Measurements from ENCODE around the gene NCK1.
A peak's percentile ranks its signal among the peaks of the same experiment; 100 is the strongest.
"Not testable (repeated sequence)": the region's sequence is repeated elsewhere in the genome, so short reads cannot be mapped to it uniquely, and the experiment has no call there.

The NCK1 gene

GRCh38 chr3:136949146-136949545 is 87.1 kb downstream of the NCK1 start:
- no peak for DNase-seq

GRCh38 chr3:136949708-136950107 is 87.7 kb downstream of the NCK1 start:
- no peak for DNase-seq

GRCh38 chr3:136950623-136951022 is 88.6 kb downstream of the NCK1 start:
- peak; percentile 46 to 54 for DNase-seq

- DNase-seq: no peak
Measured at GRCh38 chr3:136952292-136952691, 90.3 kb downstream of the NCK1 start.

GRCh38 chr3:136954251-136954650 is 92.2 kb downstream of the NCK1 start:
- peak; percentile 33 to 54 for DNase-seq

GRCh38 chr3:136954980-136955780 is 93.2 kb downstream of the NCK1 start:
- DNase-seq: no peak

- no peak for DNase-seq
Measured at GRCh38 chr3:136955813-136956212, 93.8 kb downstream of the NCK1 start.

GRCh38 chr3:136956971-136957370 is 95.0 kb downstream of the NCK1 start:
- DNase-seq: no peak

GRCh38 chr3:136957751-136958288 is 95.8 kb downstream of the NCK1 start, which contains the start of gene IL20RB:
Gene IL20RB (plus strand): TSS chr3:136957983. CDS start chr3:136958114, 131 bp downstream.
- DNase-seq: no peak

- no peak for DNase-seq
Measured at GRCh38 chr3:136958939-136959338, 96.9 kb downstream of the NCK1 start.

GRCh38 chr3:136959599-136959998 is 97.6 kb downstream of the NCK1 start:
- no peak for DNase-seq

GRCh38 chr3:136960838-136961836 is 99.1 kb downstream of the NCK1 start:
- no peak for DNase-seq

GRCh38 chr3:136962927-136963326 is 100.9 kb downstream of the NCK1 start:
- no peak for DNase-seq

- DNase-seq: not testable (repeated sequence)
Measured at GRCh38 chr3:136969539-136969938, 107.5 kb downstream of the NCK1 start.

- no peak for DNase-seq
Measured at GRCh38 chr3:136973352-136973751, 111.3 kb downstream of the NCK1 start.

- DNase-seq: no peak
Measured at GRCh38 chr3:136974670-136975069, 112.7 kb downstream of the NCK1 start.

GRCh38 chr3:136979204-136979603 is 117.2 kb downstream of the NCK1 start:
- DNase-seq: no peak

GRCh38 chr3:136979684-136980083 is 117.7 kb downstream of the NCK1 start:
- no peak for DNase-seq

- DNase-seq: no peak
Measured at GRCh38 chr3:136982033-136982432, 120.0 kb downstream of the NCK1 start.

- no peak for DNase-seq
Measured at GRCh38 chr3:136982520-136983138, 120.6 kb downstream of the NCK1 start.

- no peak for DNase-seq
Measured at GRCh38 chr3:136984837-136985236, 122.8 kb downstream of the NCK1 start.

- DNase-seq: not testable (repeated sequence)
Measured at GRCh38 chr3:136987398-136987980, 125.5 kb downstream of the NCK1 start.
